ENCODE data around the gene WIPF1.
A peak's percentile ranks its signal among the peaks of the same experiment; 100 is the strongest.

DNA sequence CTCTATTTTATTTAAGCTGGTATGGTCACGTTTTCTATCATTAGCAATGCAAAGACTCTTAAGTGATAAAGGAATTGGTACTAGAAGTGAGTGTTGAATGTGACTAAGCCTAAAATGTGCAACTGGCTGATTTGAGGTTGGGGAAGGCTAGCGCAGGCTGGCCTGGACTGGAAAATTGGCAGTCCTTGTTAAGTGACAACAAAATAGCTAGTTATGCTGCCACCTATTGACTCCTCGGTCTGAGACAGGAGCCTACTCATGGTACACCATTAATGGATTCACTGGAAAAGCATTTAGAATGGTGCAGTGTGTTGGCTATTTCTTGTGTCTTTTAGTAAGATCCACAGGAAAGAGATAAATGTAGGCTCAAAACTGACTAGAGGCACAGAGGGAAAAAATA, 5.7 kb upstream of the WIPF1 start:
- TF ChIP-seq, protein P1, sequence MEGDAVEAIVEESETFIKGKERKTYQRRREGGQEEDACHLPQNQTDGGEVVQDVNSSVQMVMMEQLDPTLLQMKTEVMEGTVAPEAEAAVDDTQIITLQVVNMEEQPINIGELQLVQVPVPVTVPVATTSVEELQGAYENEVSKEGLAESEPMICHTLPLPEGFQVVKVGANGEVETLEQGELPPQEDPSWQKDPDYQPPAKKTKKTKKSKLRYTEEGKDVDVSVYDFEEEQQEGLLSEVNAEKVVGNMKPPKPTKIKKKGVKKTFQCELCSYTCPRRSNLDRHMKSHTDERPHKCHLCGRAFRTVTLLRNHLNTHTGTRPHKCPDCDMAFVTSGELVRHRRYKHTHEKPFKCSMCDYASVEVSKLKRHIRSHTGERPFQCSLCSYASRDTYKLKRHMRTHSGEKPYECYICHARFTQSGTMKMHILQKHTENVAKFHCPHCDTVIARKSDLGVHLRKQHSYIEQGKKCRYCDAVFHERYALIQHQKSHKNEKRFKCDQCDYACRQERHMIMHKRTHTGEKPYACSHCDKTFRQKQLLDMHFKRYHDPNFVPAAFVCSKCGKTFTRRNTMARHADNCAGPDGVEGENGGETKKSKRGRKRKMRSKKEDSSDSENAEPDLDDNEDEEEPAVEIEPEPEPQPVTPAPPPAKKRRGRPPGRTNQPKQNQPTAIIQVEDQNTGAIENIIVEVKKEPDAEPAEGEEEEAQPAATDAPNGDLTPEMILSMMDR (IDR thresholded peaks at IDR 0.05) = peak; percentile 57 to 75 (median 66)
- no peak for TF ChIP-seq POLR2A (IDR thresholded peaks at IDR 0.05)
